GM19328 (cell line): Measurements from ENCODE around the gene PRODH2.

Experiments
- ATAC-seq: cut with Tn5 transposase; IDR thresholded peaks from one replicate; pipeline ENCODE4 v1.9.1; 2021; ENCODE audit warnings: mild to moderate bottlenecking, moderate library complexity; ENCODE audit not compliant: unreplicated experiment

PRODH2 gene, protein sequence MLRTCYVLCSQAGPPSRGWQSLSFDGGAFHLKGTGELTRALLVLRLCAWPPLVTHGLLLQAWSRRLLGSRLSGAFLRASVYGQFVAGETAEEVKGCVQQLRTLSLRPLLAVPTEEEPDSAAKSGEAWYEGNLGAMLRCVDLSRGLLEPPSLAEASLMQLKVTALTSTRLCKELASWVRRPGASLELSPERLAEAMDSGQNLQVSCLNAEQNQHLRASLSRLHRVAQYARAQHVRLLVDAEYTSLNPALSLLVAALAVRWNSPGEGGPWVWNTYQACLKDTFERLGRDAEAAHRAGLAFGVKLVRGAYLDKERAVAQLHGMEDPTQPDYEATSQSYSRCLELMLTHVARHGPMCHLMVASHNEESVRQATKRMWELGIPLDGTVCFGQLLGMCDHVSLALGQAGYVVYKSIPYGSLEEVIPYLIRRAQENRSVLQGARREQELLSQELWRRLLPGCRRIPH

DNA sequence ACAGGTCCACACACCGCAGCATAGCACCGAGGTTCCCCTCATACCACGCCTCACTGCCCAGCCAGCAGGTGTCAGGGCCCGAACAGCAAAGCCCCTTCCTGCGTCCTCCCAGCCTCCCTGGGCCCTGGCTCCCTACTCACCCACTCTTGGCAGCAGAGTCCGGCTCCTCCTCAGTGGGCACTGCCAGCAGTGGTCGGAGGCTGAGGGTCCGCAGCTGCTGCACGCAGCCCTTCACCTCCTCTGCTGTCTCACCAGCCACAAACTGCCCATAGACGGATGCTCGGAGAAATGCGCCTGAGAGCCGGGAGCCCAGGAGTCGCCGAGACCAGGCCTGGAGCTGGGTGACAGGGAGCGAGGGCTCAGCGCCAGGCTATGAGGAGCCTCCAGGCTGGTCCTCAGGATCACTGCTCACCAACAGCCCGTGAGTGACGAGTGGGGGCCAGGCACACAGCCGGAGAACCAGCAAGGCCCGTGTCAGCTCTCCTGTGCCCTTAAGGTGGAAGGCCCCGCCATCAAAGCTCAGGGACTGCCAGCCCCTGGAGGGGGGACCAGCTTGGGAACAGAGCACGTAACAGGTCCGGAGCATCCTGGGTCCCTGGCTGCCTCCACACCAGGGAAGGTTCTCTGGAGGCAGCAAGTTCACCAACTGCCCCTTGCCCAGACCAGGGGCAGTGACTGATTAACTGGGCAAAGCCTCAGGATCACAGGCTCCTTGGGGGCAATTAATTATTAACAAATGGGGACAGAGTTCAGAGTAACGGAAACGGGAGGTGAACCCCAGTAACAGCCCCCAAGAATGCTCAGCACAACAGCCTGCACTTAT is at the start of gene PRODH2:
Gene PRODH2, minus strand, starts transcription at position 626 of the 823 bp plus-strand sequence. Its CDS starts 40 bp downstream, at position 586.
- ATAC-seq, result no peak

DNA sequence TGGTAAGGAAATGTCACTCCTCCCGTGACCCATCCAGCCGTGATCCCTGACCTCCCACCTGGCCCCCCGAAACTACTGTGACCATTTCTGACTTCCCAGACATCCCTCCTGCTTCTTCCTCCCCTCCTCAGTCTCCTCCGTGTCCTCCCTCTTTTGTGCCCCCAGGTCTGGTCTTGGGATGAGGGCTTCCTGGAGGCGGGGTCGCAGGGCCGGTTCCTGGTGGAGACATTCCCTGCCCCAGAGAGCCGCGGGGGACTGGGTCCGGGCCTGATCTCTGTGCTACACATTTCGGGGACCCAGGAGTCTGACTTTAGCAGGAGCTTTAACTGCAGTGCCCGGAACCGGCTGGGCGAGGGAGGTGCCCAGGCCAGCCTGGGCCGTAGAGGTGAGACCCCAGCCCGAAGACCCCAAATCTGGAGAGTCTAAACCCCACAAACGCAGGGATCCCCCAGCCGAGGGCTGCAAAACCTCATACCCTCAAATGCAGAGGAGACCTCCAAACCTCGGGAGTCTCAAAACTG is 49.1 kb upstream of the PRODH2 start:
- no peak for ATAC-seq

DNA sequence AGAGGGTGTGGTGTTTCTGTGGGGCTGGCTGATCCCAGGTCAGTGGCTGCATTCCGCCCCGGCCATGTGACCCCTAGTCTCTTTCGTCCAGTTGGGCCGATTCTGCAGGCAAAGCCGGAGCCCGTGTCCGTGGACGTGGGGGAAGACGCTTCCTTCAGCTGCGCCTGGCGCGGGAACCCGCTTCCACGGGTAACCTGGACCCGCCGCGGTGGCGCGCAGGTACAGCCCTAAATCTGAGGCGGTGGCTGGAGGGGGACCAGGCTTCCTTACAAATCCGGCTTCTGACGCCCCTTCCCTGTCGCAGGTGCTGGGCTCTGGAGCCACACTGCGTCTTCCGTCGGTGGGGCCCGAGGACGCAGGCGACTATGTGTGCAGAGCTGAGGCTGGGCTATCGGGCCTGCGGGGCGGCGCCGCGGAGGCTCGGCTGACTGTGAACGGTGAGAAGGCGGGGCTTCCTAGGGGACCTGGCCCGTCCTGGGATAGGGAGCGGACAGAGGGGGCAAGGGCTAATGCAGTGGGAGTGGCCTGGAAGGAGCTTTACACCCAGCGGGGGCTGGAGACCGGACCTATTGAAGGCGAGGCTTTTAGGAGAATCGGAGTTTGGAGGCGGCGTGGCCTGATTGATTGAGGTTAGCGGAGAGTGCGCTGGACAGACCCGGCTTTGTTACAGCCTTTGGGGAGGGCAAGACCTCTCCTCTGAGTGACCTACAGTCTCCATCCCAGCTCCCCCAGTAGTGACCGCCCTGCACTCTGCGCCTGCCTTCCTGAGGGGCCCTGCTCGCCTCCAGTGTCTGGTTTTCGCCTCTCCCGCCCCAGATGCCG is 48.4 kb upstream of the PRODH2 start:
- no peak for ATAC-seq

DNA sequence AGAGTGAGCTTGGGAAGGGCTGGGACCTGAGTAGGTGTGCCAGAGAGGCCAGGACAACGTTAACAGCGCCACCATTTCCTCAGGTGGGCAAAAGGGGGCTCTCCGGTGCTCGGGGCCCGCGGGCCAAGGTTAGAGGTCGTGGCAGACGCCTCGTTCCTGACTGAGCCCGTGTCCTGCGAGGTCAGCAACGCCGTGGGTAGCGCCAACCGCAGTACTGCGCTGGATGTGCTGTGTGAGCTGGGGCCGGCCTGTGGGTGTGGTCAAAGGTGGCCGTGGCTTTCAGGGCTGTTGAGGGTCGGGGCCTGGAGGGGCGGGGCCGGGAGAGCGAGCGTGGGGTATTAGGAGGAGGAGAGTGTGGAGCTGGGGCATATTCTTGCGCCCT is 47.8 kb upstream of the PRODH2 start:
- ATAC-seq, result no peak

DNA sequence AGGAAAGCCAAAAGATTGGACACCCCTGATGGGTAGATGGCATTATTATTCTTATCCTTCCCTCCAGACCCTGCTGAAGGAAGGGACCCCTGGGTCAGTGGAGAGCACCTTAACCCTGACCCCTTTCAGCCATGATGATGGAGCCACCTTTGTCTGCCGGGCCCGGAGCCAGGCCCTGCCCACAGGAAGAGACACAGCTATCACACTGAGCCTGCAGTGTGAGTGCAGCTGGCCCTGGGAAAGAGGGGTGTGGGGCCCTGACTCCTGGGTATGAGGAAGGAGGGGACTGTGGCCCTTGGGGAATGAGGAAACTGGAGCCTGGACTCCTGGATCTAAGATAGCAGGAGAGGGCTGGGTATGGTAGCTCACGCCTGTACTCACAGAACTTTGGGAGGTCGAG is 46.8 kb upstream of the PRODH2 start:
- ATAC-seq, result no peak

DNA sequence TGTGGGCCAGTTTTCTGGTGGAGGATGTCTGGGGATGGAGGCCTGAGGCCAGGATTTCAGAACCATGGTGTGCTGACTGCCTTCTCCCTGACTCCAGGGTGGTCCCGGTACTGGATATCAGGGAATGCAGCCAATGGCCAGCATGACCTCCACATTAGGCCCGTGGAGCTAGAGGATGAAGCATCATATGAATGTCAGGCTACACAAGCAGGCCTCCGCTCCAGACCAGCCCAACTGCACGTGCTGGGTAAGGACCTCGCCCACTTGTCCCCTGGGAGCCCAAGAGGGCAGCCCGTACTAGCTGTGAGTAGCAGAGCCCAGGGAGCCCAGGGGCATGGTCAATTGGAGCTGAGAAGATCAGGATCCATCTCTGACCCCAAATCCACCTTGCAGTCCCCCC is 45.7 kb upstream of the PRODH2 start:
- ATAC-seq, result no peak

DNA sequence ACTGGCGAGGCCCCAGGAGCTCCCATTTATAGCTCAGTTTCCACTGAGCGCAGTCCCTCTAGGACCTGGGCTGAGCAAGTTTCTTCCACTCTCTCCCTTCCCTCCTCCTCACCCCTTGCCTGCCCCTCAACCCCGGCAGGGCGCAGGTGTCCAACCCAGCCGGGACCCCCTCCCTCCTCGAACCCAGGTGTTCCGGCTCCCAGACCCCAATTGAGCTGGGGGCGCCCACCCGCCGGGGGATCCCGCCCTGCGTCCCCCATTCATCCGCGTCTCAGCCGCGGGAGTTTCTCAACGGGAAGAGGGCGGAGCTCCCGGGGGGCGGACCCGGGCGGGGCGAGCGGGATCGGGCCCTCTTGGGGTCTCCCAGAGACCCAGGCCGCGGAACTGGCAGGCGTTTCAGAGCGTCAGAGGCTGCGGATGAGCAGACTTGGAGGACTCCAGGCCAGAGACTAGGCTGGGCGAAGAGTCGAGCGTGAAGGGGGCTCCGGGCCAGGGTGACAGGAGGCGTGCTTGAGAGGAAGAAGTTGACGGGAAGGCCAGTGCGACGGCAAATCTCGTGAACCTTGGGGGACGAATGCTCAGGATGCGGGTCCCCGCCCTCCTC is 44.0 kb upstream of the PRODH2 start, which contains the start of gene KIRREL2:
Gene KIRREL2, plus strand, starts transcription at position 366 of the 604 bp plus-strand sequence. Its CDS starts 209 bp downstream, at position 575.
- no peak for ATAC-seq

DNA sequence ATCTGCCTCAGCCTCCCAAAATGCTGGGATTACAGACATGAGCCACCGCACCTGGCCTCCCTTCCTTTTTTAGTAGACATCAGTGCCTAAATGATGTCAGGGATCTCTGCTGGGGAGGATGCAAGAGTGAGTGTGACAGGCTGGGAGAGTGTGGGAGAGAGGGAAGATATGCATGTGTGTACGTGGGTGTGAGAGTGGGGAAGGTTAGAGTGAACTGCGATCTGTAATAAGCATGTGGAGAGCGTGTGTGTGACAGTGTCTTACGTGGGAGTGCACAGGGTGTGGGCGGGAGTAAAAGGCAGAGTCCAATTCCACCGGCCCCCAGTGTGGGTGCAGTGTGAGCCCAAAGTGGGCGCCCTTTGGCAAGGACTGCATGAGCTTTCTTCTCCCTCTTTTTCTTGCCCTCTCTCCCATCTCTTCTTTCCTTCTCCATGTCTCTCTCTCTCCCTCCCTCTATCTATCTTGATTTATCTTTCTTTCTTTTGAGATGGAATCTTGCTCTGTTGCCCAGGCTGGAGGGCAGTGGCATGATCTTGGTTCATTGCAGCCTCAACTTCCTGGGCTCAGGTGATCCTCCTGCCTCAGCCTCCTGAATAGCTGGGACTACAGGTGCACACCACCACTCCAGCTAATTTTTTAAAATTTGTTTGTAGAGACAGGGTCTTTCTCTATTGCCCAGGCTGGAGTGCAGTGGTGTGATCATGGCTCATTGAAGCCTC is 40.6 kb upstream of the PRODH2 start:
- ATAC-seq, result no peak

DNA sequence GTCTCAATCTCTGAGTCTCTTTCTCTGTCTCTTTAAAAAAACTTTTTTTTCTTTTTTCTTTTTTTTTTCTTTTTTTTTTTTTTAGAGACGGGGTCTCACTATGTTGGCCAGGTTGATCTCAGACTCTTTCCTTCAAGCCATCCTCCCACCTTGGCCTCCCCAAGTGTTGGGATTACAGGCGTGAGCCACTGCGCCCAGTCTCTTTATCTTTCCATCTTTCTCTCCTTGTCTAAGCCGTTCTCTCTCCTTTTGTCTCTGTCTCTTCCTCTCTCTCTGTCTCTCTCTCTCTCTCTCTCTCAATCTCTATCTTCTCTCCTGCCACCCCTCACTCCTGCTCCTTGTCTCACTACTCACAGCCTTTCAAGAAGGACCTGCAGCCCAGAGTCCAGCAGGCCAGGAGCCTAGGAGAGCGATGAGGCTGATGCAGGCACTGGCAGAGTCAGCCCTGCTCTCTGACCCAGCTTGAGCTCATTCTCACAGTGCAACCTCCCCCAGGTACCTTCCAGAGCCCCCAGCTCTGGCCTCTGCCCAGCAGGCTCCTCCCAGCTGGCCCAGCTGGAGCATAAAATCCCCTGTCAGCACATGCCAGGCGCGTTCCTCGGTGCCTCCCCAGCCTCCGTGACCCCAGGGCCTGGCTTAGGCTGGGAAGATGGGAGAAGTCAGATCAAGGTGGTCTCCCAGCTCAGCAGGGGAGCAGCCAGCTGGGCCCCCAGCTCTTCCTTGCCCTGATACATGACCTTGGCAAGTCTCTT is 39.6 kb upstream of the PRODH2 start, which contains the start of gene NPHS1:
Gene NPHS1, minus strand, starts transcription at position 476 of the 752 bp plus-strand sequence. CDS start 667 bp downstream, outside the sequence.
- ATAC-seq, result no peak

DNA sequence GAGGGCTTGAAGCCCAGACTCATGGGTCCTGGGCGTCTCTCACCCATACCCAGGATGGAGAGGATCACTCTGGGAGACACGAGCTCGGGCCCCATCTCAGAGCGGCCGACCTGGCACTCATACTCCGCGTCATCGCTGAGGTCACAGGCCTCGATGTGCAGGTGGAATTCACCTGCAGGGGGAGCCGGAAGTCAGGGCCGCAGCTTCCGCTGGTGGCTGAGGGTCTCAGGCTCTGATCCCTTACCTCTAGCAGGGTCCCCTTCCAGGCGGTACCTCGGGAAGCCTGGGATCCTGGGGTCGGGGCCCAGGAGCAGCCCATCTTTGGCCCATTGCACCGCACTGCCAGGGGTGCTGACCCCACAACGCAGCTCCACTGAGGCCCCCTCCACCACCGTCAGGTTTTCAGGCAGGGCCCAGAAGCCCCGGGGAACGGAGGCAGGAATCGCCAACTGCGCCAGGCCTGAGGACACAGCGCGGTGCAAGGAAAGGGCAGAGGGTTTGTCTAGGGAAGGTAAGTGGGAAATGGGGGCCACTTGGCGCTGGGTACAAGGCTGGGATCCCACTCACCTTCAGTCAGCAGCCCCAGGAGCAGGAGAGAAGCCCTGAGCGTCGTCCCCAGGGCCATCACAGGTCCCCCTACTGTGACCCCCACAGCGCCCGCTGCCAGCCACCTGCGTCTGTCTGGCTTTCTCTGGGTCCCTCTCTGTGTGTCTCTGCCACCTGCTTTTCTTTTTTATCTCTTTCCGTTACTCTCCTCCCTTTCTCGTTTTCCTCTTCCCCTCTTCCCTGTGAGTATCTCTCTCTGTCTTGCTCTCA is 38.8 kb upstream of the PRODH2 start:
- no peak for ATAC-seq

DNA sequence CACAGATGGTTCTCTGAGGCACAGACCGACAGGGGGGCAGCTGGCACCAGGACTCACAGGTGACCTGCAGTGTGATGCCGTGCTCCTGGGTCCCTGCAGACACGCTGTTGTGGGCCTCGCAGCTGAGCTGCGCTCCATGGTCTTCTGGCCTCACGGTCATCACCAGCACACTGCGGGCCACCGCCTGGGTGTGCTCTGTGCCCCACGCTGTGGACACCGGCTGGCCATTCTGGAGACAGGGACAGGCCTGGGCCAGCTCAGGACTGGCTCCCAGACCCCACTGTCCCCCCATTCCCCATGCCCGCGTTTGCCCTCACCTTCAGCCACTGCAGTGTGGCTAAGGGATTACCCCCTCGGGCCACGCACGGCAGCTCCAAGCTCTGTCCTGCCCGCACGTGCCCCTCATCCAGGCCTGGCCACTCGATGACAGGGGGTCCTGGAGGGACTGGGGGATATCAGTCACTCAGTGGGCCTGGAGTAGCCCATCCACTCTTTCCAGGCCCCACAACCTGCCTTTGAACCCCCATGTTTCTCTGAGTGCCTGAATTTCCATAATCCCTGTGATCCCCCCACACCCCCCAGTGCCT is 36.4 kb upstream of the PRODH2 start:
- no peak for ATAC-seq

DNA sequence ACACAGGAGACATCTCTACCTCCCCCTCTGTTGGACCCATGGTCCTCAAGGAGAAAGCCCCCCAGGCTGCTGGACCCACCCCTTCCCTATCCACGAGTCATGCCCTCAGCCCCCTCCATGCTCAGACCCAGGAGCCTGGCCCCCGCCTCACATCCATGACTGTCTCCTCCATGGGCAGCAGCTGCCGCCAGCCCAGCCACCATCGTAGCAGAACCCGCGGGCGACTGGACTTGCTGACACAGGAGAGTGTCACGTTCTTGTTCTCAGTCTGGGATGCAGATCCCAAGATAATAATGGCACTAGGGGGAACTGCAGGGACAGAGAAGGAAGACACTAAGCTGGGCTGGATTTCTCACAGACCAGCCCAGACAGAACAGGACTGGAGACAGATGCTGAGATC is 35.8 kb upstream of the PRODH2 start:
- ATAC-seq, result no peak

DNA sequence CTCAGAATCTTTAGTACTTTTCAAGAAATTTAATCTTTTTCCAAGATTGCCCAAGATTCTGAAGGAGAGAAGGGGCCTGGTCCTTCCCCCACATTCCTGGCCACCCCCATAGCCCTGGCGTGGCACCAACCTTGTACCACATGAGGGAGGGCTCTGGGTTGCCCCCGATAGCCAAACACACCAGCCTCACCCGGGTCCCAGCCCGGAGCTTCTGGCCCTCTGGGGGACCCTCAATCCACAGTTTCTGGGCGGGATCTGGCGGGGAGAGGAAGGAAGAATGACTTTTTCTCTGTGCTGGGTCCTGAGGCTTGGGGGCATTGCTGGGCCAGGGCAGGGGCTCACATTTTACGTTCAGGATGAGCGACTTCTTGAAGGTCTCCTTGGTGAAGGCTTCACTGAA is 35.3 kb upstream of the PRODH2 start:
- ATAC-seq, result no peak

DNA sequence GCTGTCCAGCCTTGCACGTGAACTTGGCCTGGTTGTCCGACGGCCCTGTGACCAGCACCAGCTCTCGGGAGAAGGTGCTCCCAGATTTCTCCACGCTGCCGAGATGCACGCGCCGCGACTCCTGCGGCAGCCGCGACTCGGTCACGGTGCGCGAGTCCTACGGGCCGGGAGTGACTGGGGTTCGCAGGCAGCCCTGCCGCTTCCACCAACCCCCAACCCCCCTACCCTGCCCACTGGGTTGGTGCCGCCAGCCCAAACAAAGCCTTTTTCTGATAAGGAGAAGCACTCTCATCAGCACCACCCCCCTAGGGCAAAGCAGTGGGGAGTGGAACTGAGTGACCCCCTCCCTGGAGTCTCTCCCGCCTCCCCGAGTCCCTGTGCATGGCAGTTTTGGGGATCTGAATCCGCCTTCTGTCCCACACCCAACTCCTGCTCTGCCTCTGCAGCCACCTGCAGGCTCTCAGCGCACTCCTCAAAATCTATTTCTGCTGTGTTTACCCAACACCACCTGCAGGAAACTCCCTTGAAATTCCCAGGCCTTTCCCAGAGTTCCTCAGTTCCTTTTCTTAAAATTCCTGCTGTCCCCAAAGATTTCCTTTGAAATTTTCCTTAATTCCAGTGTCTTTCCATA is 33.5 kb upstream of the PRODH2 start:
- no peak for ATAC-seq

DNA sequence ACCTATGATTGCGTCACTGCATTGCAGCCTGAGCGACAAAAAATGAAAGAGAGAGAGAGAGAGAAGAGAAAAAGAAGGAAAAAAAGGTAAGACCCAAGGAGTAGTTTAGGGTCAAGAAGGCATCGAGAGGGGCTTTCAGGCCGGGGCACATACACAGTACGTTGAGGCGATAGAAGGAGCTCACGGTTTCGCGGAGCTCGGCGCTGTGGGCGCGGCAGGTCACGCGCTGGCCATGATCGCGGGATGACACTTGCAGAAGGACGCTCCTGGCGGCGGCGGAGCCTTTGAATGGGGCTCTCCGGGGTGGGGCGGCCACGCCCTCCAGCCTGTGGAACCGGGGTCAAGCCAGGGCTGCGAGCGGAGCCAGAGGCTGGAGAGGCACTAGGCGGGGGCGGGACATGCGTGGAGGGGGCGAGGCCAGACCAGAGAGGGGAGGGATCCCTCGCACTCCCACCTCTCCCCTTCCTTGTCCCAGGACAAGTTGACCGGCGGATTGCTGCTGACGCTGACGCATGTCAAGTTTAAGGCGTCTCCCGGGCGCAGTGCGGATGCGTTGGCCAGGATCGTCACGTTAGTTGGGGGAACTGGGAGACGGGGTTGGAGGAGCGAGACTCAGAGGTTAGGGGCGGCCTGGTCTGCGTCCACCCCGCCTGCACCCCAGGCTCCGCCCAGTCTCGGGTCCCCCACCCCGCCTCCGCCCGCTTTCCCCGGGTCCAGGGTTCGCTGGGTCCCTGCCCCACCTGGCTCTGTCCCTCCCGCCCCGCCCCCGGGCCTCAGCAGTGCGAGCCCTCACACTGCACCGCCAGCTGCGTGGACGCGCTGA is 32.8 kb upstream of the PRODH2 start:
- no peak for ATAC-seq

DNA sequence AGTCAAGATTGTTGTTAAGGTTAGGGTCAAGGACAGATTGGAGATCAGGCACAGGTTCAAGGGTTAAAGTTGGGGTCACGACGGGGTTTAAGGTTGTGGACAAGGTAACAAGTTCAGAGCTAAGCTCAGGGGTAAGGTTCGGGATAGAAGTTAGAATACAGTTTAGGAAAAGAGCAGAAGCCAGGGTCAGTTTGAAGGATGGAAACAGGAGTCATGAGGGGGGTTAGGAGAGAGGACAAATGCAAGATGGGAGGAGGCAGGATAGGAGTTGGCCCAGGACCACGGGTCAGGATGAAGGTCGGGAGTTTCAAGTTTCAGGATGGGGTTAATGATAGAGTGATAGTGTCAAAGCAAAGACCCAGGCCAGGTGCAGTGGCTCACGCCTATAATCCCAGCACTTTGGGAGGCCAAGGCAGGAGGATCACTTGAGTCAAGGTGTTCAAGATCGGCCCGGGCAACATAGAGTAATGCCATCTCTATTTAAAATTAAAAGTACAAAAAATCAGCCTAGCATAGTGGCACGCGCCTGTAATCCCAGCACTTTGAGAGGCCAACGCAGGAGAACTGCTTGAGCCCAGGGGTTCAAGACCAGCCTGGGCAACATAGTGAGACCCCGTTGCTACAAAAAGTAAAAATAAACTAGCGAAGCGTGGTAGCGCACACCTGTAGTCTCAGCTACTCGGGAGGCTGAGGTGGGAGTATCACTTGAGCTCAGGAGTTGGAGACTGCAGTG is 32.0 kb upstream of the PRODH2 start:
- ATAC-seq, result no peak
